Measurements from ENCODE around the gene IQCH. TPM values are rescaled to one million over a fixed set of nuclear protein-coding genes. Genes with fewer than 3 reads are reported as not detected.

IQCH gene
- total and polyA plus RNA-seq, 8 donors, result 1.4 to 3.4 (median 2.8) TPM

DNA sequence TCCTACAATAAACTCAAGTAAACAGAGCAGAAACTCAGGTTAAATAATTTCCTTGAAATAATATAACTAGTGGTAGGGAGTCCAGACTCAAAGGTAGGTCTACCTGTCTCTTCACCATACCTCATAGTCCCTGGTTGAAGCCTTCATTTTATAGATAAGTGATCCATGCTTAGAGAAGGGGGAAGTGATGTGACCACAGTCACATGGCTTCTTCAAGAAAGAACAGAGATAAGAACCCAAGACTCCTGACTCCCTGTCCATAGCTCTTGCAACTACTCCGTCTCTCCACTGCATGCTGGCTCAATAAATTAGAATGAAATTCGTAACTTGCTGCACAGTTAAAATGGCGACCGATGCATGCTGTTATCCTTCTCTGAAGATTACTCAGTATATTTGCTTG, 255.3 kb downstream of the IQCH start:
- DNase-seq, result no peak
- TF ChIP-seq, protein P1, sequence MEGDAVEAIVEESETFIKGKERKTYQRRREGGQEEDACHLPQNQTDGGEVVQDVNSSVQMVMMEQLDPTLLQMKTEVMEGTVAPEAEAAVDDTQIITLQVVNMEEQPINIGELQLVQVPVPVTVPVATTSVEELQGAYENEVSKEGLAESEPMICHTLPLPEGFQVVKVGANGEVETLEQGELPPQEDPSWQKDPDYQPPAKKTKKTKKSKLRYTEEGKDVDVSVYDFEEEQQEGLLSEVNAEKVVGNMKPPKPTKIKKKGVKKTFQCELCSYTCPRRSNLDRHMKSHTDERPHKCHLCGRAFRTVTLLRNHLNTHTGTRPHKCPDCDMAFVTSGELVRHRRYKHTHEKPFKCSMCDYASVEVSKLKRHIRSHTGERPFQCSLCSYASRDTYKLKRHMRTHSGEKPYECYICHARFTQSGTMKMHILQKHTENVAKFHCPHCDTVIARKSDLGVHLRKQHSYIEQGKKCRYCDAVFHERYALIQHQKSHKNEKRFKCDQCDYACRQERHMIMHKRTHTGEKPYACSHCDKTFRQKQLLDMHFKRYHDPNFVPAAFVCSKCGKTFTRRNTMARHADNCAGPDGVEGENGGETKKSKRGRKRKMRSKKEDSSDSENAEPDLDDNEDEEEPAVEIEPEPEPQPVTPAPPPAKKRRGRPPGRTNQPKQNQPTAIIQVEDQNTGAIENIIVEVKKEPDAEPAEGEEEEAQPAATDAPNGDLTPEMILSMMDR (IDR thresholded peaks at IDR 0.05), result no peak

DNA sequence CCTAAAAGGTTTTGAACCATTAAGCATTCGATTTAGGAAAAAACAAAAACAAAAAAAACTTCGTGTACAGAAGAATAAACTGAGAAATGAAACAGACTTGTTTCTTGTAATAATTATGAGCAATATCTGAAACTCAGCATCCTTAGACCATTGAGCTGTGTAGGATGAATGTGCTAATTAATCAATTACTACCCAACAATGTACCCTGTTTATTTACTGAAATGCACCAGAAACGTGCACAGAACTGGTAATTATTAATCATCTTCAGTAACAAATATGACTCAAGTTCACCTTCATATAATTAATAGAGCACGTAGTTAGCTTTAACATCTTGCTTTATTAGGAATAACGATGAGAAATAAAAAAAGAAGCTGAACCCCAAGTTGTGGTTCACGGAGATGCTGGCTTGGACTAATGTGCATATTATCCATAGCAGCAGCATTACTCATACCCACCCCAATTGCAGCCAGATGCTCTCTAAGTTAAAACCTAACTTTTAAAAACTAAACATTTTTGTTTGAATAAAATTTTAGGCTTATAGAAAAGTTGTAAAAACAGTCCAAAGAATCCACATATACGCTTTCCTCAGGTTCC, 256.1 kb downstream of the IQCH start:
- H3K4me1 ChIP-seq, result peaks cover 0 to 18% of the 10 kb centered on the region in 2 donors
- H3K9me3 ChIP-seq, result no peaks in the 10 kb centered on the region
- intact Hi-C loops (cut with DNase I), result no loop called here
- H3K27ac ChIP-seq, result no peak overlapping the region
- H3K36me3 ChIP-seq, result peaks cover 0 to 19% of the 10 kb centered on the region in 2 donors
- ATAC-seq (no peak), DNase-seq (no peak)
- no peaks in the 10 kb centered on the region for H3K27me3 ChIP-seq
- H3K4me3 ChIP-seq, result no peak overlapping the region
- TF ChIP-seq, protein P1 (IDR thresholded peaks at IDR 0.05), result no peak

More for the DNA sequence above, 255.3 kb downstream of the IQCH start:
- Histone ChIP-seq H3K9me3 (no peaks in the 10 kb centered on the region), H3K4me3 (no peak overlapping the region), H3K4me1 (peaks cover 0 to 18% of the 10 kb centered on the region in 2 donors), H3K27ac (no peak overlapping the region), H3K27me3 (no peaks in the 10 kb centered on the region), H3K36me3 (peaks cover 0 to 15% of the 10 kb centered on the region in 2 donors)
- ATAC-seq, result no peak
- intact Hi-C loops (cut with DNase I), result loop anchor here in 1 of 2 donors (10.0 kb wide), 1 partner anchor 325 kb away; no protein-coding TSS in a partner anchor

DNA sequence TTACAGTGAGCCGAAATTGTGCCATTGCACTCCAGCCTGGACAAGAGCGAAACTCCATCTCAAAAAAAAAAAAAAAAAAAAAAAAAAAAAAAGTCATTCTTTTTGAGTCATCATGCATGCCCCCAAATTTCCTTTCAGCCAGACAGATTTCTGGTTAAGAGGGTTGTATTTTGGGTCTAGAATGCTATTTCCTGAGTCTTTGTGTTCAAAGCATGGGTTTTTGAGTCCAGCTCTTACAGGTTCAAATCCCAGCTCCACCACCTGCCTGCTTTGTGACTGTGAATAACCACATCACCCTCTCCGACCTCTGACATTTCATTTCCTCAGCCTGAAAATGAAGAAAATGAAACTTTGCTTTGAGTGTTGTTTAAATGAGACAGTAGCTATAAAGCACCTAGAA, 257.0 kb downstream of the IQCH start:
- DNase-seq, result no peak
- Histone ChIP-seq H3K4me3 (no peak overlapping the region), H3K4me1 (peaks cover 0 to 10% of the 10 kb centered on the region in 2 donors), H3K36me3 (peaks cover 0 to 19% of the 10 kb centered on the region in 2 donors), H3K9me3 (no peaks in the 10 kb centered on the region), H3K27ac (no peak overlapping the region), H3K27me3 (no peaks in the 10 kb centered on the region)
- intact Hi-C loops (cut with DNase I), result no loop called here
- TF ChIP-seq, protein P1 (IDR thresholded peaks at IDR 0.05), result no peak
- ATAC-seq, result no peak

DNA sequence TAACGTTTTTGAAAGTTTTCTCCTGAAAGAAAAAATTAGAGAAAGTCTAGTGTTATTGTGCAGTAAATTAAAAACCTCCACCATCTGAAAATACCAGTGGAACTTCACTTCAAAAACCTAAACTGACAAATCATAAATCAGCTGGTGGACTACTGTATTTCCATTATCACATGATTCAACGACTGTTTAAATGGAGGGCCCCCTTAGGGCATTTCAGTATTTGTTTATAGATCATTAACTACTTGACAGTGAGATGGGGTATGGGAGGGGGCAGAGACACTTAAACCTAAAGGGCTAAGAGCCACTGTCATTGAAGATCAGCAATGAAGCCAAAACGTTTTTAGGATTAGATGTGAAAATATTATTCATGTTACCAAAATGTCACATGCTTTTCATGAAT, 257.6 kb downstream of the IQCH start:
- Histone ChIP-seq H3K36me3 (peaks cover 0 to 19% of the 10 kb centered on the region in 2 donors), H3K4me3 (no peak overlapping the region), H3K4me1 (peaks cover 0 to 5% of the 10 kb centered on the region in 2 donors), H3K9me3 (no peaks in the 10 kb centered on the region), H3K27me3 (no peaks in the 10 kb centered on the region), H3K27ac (no peak overlapping the region)
- TF ChIP-seq, protein P1 (IDR thresholded peaks at IDR 0.05), result no peak
- DNase-seq (no peak), ATAC-seq (no peak)
- intact Hi-C loops (cut with DNase I), result no loop called here

DNA sequence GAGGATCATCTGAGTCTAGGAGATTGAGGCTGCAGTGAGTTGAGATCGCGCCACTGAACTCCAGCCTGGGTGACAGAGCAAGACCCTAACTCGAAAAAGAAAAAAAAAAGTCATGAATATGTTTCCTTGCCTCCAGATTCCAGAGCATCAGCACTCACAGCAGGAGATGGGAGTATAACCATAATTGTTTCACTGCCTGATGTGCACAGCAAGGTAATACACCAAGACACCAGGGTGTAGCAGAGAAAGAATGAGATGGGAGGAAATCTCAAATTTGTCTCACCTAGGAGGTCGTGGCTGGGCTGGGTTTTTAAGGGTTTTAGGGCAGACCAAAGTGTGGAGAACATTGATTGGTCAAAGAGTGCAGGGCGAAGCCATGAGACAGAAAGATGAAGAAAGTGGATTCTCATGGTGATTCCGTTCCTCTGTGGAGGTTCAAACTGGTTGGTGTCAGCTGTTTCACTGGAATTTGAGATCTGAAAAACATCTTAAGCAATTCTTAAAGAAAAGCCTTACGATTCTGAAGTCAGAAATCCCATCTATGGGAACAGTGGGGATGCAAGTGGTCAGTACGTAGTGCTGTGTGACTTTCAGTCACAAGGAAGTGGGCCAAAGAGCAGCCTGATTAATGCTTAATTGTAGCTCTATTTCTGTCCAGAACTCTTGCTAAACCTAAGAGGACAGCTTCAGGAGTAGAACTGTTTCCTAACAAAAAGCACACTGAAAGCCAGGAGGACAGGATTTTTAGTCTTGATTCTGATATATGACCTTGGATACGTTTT, 258.5 kb downstream of the IQCH start:
- Histone ChIP-seq H3K27me3 (no peaks in the 10 kb centered on the region), H3K4me1 (no peaks in the 10 kb centered on the region), H3K36me3 (peaks cover 0 to 19% of the 10 kb centered on the region in 2 donors), H3K27ac (no peak overlapping the region), H3K9me3 (no peaks in the 10 kb centered on the region), H3K4me3 (no peak overlapping the region)
- intact Hi-C loops (cut with DNase I), result no loop called here
- no peak for ATAC-seq
- DNase-seq, result no peak
- TF ChIP-seq, protein P1 (IDR thresholded peaks at IDR 0.05), result no peak

Measured in left lung (tissue), 10 donors.